HG03103 (cell line): ENCODE measurements around the gene TDRD9.

Experiments used
- ATAC-seq: cut with Tn5 transposase; IDR thresholded peaks from one replicate; pipeline ENCODE4 v1.9.1; 2021; ENCODE audit warnings: low read depth; ENCODE audit not compliant: unreplicated experiment

The TDRD9 gene

DNA sequence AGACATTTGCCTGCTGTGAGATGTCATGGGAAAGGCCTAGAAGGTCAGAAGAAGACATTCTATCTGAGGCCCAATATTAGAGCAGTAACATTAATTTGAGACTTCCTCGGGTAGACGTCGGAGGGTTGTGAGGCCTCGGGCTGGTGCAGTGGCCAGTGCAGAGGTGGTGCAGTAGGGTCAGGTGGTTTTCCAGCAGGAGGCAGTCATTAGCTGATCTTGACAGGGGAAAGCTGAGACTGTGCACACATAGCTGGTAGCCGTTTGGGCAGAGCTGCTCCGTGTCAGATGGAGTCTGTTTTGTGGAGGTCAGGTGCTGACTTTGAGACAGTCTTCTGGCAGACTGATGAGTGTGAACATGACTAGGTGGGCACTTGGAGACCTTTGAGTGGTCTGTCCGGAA lies 91.5 kb downstream of the TDRD9 start:
- no peak for ATAC-seq

DNA sequence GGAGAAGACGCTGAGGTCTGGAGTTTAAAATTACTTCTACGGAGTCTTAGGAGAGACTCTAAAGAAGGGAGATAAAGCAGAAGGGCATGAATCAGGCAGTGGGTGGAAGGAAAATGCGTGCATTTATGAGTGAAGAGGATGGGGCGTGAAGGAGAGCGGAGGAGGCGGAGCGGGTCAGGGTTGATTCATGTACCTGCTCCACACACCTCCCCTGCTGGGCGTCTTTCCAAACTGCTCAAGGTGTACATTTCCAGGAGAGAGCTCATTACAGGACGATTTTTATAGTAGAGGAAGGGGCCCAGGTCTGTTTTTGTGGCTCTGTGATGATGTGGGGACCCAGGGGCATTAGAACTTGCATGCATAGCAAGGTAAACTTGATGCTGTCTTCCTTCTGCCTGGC lies 92.2 kb downstream of the TDRD9 start:
- no peak for ATAC-seq

DNA sequence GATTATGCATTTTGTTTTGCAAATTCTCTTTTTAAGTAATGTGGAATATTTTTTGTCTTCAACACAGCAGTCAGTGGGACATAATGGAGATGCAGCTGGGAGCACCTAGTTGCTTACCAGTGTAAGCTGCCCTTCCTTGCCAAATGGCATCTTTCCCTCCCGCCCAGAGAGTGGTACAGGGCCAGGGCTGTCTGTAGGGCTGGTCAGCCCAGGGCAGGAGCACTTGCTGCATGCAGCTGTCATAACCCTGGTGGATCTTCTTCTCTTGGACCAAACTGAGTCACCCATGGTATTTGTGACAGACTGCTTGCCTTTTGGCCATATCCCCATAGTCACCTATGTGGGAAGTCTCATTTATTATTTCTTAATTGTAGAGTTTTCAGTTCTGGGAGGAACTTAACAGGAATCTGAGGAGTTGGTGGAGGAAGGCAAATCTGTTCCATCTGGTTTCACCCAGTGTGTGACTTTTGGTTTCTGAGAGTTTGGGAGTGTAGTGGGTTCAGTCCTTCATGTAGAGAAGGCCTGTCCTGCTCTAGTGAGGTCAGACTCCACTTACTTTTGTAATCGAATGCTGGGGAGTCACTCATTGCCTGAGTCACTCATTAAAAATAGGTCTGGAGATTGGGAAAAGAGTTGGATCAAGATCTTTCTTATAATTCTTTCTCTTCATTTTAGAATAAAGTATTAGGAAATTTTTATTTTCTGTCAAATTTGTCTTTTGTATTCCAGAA lies 95.2 kb downstream of the TDRD9 start:
- ATAC-seq = no peak

DNA sequence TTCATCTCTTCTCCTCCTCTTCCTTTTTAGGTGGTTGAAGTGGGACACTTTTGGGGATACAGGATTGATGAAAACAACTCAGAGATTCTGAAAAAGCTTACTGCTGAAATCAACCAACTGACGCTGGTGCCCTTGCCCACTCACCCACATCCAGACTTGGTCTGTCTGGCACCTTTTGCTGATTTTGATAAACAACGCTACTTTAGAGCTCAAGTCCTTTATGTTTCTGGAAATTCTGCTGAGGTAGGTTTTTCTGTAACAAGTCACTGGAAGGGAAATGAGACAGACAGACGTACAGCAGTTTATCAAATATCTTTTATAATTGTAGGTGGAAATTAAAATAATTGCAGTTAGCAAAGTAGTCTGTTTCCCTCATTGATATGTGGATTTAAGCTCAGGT lies 97.3 kb downstream of the TDRD9 start:
- no peak for ATAC-seq

DNA sequence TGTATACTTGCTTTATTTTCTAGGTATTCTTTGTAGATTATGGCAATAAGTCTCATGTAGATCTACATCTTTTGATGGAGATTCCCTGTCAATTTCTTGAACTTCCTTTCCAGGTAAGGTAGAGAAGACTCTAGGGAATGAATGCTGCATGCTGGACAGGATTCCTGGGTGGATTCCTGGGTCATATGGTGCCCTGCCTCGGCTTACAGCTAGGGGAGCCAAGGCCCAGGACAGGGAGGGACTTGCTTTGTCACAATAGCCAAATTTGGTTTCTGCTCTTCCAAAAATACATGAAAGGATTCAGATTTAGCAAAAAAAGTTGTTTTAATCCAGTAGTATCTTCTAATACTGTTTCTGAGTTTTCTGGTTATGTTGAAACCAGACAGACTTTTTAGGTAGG lies 97.8 kb downstream of the TDRD9 start:
- no peak for ATAC-seq

DNA sequence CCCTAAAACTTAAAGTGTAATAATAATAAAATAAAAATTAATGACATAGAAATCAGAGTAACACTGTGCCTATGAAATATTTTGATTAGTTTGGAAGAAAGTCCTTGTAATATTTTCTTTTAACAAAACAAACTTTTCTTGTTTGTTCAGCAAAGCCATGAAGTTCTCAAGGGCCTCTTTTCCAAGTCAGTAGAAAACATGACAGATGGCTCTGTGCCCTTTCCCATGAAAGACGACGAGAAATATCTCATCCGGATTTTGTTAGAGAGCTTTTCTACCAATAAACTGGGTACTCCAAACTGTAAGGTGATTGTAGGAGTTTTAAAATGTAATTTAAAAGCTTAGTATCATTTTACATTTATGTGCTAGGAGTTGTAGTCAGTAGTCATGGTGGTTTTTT lies 102.7 kb downstream of the TDRD9 start:
- no peak for ATAC-seq

DNA sequence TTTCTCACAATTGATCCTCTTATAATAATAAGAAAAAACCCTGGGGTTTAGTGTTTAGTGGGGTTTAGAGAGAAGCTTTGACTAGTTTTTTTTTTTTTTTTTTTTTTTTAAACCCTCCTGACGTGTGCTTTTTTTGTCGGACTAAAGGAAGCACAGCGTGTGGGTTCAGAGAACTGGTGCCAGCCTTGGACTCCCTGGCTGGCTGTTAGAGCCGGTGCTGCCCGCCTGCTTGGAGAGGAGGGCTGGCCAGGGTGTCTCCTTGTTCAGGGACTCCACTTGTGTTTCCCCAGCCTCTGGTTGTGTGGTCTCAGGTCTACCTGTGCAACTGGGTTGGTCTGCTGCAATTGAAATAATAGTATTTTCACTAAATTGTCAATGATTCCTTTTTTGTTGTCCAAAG lies 103.1 kb downstream of the TDRD9 start:
- ATAC-seq = no peak

DNA sequence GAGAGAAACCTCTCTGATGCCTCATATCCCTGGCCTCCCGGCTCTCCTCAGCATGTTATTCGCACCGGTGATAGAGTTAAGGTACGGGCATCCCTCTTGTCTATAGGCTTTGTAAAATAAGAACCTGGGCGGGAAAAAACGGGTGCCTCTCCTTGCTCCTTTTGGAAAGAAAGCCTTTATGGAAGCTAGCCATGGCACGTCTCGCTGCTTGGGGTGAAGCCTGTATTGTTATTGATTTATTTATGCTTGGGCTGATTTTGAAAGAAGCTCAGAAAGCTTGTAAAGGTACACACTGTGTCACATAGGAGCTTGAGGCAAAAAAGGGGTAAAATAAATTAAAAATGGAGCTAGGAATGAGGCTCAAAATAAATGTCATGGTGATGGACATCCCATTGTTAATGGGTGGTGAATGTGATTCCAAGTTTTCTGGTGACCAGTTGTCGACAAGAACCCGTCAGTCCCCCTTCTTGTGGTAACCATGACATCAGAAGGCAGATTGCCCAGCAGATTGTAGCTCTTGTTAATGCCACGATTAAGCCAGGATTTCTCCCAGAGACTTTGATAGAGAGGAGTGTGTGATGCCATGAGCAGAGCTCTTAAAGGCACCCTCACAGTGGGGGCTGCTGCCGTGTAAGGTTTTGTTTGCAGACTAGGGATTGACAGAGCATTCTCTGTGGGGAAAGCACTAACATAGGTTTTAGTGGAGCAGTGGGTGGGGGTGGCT lies 106.9 kb downstream of the TDRD9 start:
- no peak for ATAC-seq

DNA sequence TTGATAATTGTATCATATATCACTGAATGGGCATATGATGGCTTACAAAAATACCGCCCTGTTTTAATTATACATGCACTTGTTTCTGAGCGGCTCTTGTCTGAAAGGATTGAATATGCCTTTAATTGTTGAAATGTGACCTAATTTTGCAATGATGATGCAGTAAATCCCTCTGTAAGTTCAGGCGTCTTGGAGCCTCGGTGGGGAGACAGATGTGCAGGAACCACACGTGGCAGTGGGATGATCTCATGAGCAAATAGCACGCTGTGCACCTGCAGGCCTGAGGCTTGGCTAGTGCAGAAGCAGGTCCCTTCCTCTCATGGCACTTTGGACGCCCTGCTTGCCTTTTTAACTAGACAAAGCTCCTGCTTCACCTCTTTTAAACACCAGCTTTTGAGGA lies 108.0 kb downstream of the TDRD9 start:
- no peak for ATAC-seq

DNA sequence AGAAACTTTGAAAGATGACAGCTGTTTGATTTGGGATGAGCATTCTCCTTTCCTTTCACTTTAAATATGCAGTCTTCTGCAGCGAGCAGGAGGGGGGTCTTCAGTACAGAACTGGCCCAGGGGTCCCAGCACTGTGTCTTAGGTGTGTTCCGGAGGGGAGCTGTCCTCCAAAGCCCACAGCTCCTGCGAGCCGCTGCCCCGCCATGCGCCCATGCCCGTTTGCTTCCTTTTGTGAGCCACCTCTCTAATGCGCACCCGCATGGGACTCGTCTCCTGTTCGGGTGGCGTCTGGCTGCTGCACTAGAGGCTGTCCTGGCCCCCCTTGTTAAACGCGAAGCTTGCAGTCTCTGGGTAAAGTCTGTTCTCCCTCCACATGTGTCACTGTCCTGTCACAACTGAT lies 108.8 kb downstream of the TDRD9 start:
- no peak for ATAC-seq

DNA sequence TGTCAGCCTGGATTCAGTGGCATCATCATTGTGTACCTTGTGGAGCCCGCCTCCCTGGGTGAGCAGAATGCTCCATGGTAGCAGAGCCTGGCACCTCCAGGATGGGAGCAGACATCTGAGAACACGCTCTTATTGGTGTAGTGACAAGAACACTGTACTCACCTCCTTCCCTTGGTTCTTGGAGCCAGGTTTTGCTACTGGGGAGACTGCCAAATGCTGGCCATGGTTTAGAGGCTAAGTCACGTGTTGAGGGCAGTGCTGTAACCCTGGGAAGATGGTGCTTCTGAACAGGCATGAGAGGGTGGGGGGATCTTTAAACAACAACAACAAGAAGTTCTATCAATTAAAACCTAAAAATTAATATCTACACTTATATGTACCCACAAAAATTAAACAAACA lies 109.6 kb downstream of the TDRD9 start:
- no peak for ATAC-seq

DNA sequence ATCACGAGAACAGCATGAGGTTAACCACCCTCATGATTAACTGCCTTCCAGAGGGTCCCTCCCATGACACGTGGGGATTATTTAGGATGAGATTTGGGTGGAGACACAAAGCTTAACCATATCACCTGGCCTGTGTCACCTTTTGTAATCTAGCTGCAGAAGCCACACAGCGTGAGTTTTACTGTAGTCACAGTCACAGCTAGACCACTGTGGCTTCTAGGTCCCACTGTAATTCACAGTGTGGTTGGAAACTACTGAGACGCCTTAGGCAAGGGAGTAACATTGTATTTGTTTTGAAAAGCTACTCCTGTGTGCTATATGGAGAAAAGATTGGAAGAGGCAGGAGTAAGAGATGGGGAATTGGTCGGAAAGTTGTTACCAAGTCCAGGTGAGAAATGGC lies 111.0 kb downstream of the TDRD9 start:
- no peak for ATAC-seq

DNA sequence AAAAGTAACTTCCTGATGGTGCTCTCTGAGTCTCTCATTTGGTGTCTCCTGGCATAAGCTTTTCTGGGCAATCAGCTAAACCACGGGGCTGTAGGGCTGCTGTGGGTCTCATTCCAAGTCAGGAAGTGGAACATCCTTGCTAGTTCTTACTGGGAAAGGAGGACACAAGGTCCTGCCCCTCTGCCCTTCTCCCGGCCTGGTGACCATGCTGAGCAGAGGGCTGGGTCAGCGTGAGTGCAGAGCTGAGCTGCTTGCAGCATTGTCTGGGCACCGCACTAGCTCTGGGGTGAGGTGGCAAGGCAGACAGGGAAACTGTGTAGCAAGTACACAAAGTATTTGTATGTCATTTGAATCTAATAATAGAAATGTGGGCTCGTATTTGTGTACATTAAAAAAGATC lies 112.3 kb downstream of the TDRD9 start:
- no peak for ATAC-seq

DNA sequence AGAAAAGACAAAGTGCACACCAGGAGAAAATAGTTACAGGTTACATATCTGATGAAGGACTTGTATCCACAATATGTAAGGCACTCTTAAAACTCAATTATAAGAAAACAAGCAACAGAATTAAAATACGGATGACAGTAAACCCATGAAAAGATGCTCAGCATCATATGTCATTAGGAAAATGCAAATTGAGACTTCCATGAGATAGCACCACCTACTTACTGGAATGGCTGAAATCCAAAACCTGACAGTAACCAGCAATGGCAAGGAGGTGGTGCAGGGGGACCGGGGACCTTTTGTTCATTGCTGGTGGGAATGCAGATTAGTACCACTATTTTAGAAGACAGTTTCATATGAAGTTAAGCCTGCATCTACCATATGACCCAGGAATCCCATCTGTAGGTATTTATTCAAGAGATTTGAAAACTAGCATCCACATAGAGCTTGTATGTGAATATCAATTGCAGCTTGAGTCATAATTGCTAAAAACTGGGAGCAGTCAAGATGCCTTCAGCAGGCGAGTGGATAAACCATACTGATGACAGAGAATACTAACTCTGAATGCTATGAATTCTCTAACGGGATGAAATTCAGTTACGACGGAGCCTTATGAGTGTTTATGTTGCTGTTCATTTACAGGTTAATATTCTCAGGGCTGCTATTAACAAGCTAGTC lies 113.3 kb downstream of the TDRD9 start:
- ATAC-seq = no peak

DNA sequence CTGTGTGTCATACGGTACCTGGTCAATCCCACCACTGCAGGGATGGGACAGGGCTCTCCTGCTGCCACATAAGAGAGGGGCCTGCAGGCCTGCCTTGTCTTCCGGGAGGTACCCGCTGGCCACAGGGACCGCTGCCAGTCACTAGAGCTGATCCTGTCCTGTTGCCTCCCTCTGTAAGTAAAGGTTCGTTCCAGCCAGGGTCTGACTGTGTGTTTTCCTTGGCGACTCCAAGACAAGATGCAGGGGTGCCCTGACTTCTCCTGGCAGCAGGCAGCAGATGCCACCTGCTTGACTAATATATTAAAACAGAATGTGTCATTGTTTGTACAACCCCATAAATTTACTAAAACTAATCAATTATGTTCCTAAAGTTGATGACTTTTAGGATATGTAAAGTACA lies 115.8 kb downstream of the TDRD9 start:
- ATAC-seq = no peak

DNA sequence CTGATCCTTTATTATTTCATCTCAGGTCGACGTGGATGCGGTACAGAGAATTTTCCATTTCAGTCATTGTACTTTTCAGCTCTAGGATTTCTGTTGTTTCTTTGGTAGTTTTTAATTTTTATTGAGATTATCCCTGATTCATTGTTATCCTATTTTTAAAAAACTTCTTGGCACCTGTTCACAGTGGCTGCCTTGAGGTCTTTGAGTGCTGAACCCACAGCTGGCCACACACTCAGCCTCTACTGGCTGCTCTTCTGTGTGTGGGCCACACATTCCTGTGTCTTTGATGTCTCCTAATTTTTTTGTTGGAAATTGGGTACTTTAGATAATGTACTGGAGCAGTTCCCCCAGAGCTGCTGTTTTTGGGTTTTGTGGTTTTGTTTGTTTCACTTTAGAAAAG lies 119.5 kb downstream of the TDRD9 start:
- ATAC-seq = no peak

DNA sequence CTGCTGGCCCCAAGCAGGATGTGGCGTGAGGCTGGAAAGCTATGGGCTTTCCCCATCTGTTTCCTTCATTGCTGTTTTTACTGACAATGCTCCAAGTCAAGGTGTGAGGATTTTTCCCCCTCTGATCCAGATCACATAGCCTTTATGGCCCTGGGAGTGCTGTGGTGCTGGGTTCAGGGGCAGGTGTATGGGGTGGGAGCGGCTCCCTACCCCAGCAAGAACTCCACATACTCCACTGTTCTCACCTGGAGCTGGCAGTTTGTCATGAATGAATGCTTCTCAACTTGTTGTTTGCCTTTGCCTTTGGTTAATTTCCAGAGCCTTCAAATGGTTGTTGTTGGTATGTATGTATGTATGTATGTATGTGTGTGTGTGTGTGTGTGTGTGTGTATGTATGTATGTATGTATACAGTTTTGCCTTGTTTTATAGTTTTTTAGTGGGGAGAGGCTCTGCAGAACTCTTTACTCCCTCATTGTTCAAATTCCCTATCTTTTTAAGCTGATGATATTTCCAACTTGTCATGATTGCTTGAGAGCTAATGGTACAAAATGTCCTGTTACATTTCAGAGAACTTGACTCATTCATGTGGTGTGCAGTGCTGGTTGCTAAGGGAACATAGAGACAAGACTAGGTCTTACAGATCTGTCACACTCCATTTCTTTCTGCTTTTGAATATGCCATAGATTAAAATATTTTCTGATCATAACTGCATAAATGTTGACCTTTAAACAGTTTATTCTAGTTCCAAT lies 120.7 kb downstream of the TDRD9 start:
- no peak for ATAC-seq

DNA sequence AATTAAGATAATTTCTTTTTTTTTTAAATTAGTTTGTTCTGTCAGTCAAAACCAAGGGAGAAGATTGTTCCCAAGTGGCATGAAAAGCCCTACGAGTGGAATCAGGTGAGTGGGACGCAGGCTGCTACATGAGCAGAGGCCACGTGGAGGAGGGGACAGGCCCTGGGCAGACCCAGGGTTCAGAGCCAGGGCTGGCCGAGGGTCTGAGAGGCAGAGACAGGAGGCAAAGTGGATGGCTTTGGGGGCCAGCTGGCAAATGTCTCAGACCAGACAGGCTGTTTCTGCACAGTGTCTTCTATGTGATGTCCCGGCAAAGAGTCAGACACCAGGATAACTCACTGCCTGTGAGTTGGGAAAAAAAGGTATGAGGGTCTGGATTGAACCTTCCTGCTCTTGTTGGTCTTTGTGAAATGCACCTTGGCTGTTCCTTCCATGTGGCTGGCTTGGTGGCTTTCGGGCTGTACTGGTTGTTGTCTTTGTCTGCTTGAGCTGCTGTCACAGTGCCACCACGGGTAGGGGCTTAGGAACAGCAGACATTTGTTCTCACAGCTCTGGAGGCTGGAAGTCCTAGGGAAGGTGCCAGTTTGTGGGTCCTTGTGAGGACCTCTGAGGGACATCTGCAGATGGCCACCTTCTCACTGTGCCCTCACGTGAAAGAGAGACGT lies 121.5 kb downstream of the TDRD9 start:
- no peak for ATAC-seq

DNA sequence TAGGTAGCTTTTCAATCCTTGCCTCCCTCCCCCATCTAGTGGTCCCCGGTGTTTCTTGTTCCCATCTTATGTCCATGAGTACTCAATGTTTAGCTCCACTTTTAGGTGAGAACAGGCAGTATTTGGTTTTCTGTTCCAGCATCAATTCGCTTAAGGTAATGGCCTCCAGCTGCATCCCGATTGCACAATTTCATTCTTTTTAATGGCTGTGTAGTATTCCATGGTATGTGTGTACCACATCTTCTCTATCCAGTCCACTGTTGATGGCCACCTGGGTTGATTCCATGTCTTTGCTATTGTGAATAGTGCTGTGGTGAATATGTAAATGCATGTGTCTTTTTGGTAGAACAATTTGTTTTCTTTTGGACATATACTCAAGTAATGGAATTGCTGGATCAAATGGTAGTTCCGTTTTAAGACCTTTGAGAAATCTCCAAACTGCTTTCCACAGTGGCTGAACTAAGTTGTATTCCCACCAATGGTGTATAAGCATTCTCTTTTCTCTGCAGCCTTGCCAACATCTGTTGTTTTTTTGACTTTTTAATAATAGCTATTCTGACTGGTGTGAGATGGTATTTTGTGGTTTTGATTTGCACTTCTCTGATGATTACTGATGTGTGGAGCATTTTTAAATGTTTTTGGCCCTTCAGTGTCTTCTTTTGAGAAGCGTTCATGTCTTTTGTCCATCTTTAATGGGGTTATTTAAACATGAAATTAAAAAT lies 123.0 kb downstream of the TDRD9 start:
- no peak for ATAC-seq
